HCT116 (cell line): ENCODE results near the gene PLCD4. TPM values are rescaled to one million over a fixed set of nuclear protein-coding genes. Genes with fewer than 3 reads are reported as not detected.

ENCODE experiments used
- ATAC-seq: fragments of 200-7000 bp; cut with Tn5 transposase; 2 replicates; pipeline ENCODE4 v1.9.1; 2020; ENCODE audit warnings: mild to moderate bottlenecking, moderate library complexity
- BruUV-seq: library from RNA; stranded (reverse); fragments of 400-500 nt; replicated peaks from 2 replicates; lab custom pipeline; 2021; lab: Mats Ljungman, UMichigan
- CTCF ChIA-PET: fragments of 300-600 bp; sonication (Branson Sonifier 250); formaldehyde crosslinking; loops from one replicate; lab custom pipeline; 2021; ENCODE audit warnings: antibody characterized with exemption; lab: Charles Lee
- POLR2A ChIA-PET: fragments of 300-600, 350-600 bp; sonication (Branson Sonifier 250); formaldehyde crosslinking; loops from one replicate; lab custom pipeline; 2021; ENCODE audit warnings: antibody characterized with exemption; lab: Charles Lee
- RAD21 ChIA-PET, 2 experiments: fragments of 300-600 bp; sonication (Branson Sonifier 250); formaldehyde crosslinking; loops; one replicate each; lab custom pipeline; 2023; ENCODE audit warnings: low total read pairs in 2 of 2; ENCODE audit not compliant: uncharacterized antibody in 2 of 2, unreplicated experiment in 2 of 2, low non-redundant PET in 1 of 2; lab: Charles Lee
- DNase-seq: peaks from one replicate; pipeline ENCODE4 v3.0.0-alpha.2; 2010; ENCODE audit warnings: low read depth, low spot score
- H2AFZ ChIP-seq: fragments of 200-600 bp; shearing (Covaris generic), sonication (generic); 2 replicates; pipeline ENCODE4 v1.6.1; 2017; ENCODE audit warnings: low read depth, mixed run types, mixed read lengths, antibody characterized with exemption, low read length; ENCODE audit not compliant: poor library complexity, severe bottlenecking
- H3K27ac ChIP-seq: 2 replicates; pipeline ENCODE4 v1.5.1; 2012; ENCODE audit warnings: low read depth, low read length
- H3K27me3 ChIP-seq: fragments of 200-600 bp; sonication (generic); 2 replicates; pipeline ENCODE4 v1.6.1; 2016; ENCODE audit warnings: mixed run types, low read length, mixed read lengths; ENCODE audit not compliant: insufficient read depth
- H3K36me3 ChIP-seq, 2 experiments: fragments of 200-500 bp in 1 of 2; fragments of 200-600 bp in 1 of 2; sonication (Bioruptor generic) in 1 of 2; sonication (generic) in 1 of 2; 2 replicates each; pipeline versions ENCODE4 v1.5.1 to v1.6.1; 2014 to 2016; ENCODE audit warnings: low read length in 2 of 2, inconsistent platforms in 1 of 2, mixed read lengths in 1 of 2, mixed run types in 1 of 2; ENCODE audit not compliant: insufficient read depth in 2 of 2, control insufficient read depth in 1 of 2
- H3K4me1 ChIP-seq, 2 experiments: fragments of 200-600 bp in 1 of 2; sonication (generic) in 1 of 2; 2 replicates each; pipeline versions ENCODE4 v1.5.1 to v1.6.1; 2012 to 2017; ENCODE audit warnings: low read length in 2 of 2, inconsistent platforms in 1 of 2, mild to moderate bottlenecking in 1 of 2, mixed read lengths in 1 of 2, mixed run types in 1 of 2, moderate library complexity in 1 of 2; ENCODE audit not compliant: insufficient read depth in 2 of 2, control insufficient read depth in 1 of 2
- H3K4me2 ChIP-seq: fragments of 200-600 bp; sonication (generic); 2 replicates; pipeline ENCODE4 v1.6.1; 2017; ENCODE audit warnings: mixed run types, low read length, mixed read lengths
- H3K4me3 ChIP-seq, 2 experiments: fragments of 200-600 bp in 1 of 2; sonication (generic) in 1 of 2; replicated peaks in 1 of 2; 2 replicates each; pipeline ENCODE4 v1.5.1; 2011 to 2016; ENCODE audit warnings: low read length in 2 of 2, control low read depth in 1 of 2, low read depth in 1 of 2, mild to moderate bottlenecking in 1 of 2, mixed read lengths in 1 of 2, mixed run types in 1 of 2
- H3K79me2 ChIP-seq: fragments of 200-600 bp; sonication (generic); 2 replicates; pipeline ENCODE4 v1.6.1; 2017; ENCODE audit warnings: mild to moderate bottlenecking, mixed run types, low read length, moderate library complexity, mixed read lengths; ENCODE audit not compliant: insufficient read depth
- H3K9ac ChIP-seq: fragments of 200-600 bp; sonication (generic); 2 replicates; pipeline ENCODE4 v1.6.1; 2016; ENCODE audit warnings: low read length, mixed read lengths
- H3K9me2 ChIP-seq: fragments of 200-600 bp; sonication (generic), shearing (Covaris generic); 2 replicates; pipeline ENCODE4 v1.6.1; 2017; ENCODE audit warnings: mixed run types, mild to moderate bottlenecking, moderate library complexity; ENCODE audit not compliant: insufficient read depth
- H3K9me3 ChIP-seq, 2 experiments: fragments of 200-500 bp in 1 of 2; fragments of 200-600 bp in 1 of 2; sonication (Bioruptor generic) in 1 of 2; sonication (generic) in 1 of 2; 2 replicates each; pipeline ENCODE4 v1.6.1; 2014 to 2017; ENCODE audit warnings: low read length in 2 of 2, mixed read lengths in 2 of 2, inconsistent platforms in 1 of 2, low read depth in 1 of 2, mild to moderate bottlenecking in 1 of 2, mixed run types in 1 of 2, moderate library complexity in 1 of 2; ENCODE audit not compliant: control insufficient read depth in 1 of 2, insufficient read depth in 1 of 2
- H4K20me1 ChIP-seq: fragments of 200-600 bp; sonication (generic), shearing (Covaris generic); 2 replicates; pipeline ENCODE4 v1.6.1; 2017; ENCODE audit warnings: mixed run types, mild to moderate bottlenecking, moderate library complexity; ENCODE audit not compliant: insufficient read depth
- EZH2phosphoT487 ChIP-seq: fragments of 200-600 bp; IDR thresholded peaks from 2 replicates; pipeline ENCODE4 v1.6.1; 2018; ENCODE audit warnings: antibody characterized with exemption, borderline replicate concordance
- RAD21 ChIP-seq: IDR thresholded peaks from 2 replicates; pipeline ENCODE4 v1.6.1; 2012; ENCODE audit warnings: low read depth, mild to moderate bottlenecking
- SIN3A ChIP-seq: IDR thresholded peaks from 2 replicates; pipeline ENCODE4 v1.6.1; 2012; ENCODE audit warnings: low read depth
- SRF ChIP-seq: IDR thresholded peaks from 2 replicates; pipeline ENCODE4 v1.6.1; 2012; ENCODE audit warnings: low read depth
- YY1 ChIP-seq: IDR thresholded peaks from 2 replicates; pipeline ENCODE4 v1.6.1; 2011; ENCODE audit warnings: low read length, low read depth, moderate library complexity, mild to moderate bottlenecking; ENCODE audit not compliant: insufficient replicate concordance; ENCODE audit errors: extremely low read depth
- ZNF274 ChIP-seq: fragments of 200-500 bp; sonication (Bioruptor generic); IDR thresholded peaks from 2 replicates; pipeline ENCODE4 v1.6.1; 2014; ENCODE audit warnings: mild to moderate bottlenecking, low read depth, low read length, inconsistent platforms
- intact Hi-C: fragments of 100-400 bp; cut with micrococcal nuclease; formaldehyde crosslinking; loops from 2 replicates; pipeline ENCODE4 v1.10.0; 2022
- total RNA-seq: library from RNA; stranded (reverse); gene quantifications from one replicate; pipeline ENCODE4 v1.2.1, GENCODE V29; 2021; ENCODE audit not compliant: unreplicated experiment
- TF ChIP-seq, protein P1 (sequence below): IDR thresholded peaks from 2 replicates; pipeline ENCODE4 v1.6.1; 2011; ENCODE audit warnings: mild to moderate bottlenecking, low read length, moderate library complexity; ENCODE audit not compliant: insufficient replicate concordance; ENCODE audit errors: extremely low read depth

PLCD4 gene
- total RNA-seq, 1 experiment from 2014 or later = 0.64 TPM

DNA sequence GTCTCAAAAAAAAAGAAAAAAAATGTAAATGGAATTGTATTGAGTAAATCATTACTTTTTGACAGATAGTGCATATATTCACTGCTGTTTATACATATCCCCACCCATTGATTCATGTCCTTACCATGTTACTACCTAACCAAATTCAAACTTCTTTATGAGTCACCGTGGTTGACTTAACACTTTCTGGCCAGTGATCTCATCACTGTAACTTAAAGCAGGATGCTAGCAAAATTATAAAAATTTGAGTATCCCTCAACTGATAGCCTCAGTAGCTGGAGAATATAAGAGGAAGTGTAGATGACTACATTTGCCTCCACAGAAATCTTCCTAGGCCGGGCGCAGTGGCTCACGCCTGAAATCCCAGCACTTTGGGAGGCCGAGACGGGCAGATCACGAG is 25.6 kb upstream of the PLCD4 start:
- TF ChIP-seq SIN3A = no peak
- no peak for TF ChIP-seq ZNF274
- TF ChIP-seq, protein P1, sequence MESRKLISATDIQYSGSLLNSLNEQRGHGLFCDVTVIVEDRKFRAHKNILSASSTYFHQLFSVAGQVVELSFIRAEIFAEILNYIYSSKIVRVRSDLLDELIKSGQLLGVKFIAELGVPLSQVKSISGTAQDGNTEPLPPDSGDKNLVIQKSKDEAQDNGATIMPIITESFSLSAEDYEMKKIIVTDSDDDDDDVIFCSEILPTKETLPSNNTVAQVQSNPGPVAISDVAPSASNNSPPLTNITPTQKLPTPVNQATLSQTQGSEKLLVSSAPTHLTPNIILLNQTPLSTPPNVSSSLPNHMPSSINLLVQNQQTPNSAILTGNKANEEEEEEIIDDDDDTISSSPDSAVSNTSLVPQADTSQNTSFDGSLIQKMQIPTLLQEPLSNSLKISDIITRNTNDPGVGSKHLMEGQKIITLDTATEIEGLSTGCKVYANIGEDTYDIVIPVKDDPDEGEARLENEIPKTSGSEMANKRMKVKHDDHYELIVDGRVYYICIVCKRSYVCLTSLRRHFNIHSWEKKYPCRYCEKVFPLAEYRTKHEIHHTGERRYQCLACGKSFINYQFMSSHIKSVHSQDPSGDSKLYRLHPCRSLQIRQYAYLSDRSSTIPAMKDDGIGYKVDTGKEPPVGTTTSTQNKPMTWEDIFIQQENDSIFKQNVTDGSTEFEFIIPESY = no peak
- no peak for TF ChIP-seq RAD21
- no peak for TF ChIP-seq SRF
- no peak for TF ChIP-seq EZH2phosphoT487
- no peak for TF ChIP-seq YY1
- POLR2A ChIA-PET = no interaction called here
- Histone ChIP-seq H3K79me2 (peaks cover 59% of the 10 kb centered on the region), H3K9ac (no peak overlapping the region), H3K27me3 (no peaks in the 10 kb centered on the region), H4K20me1 (no peaks in the 10 kb centered on the region), H3K36me3 (peaks cover 27 to 29% of the 10 kb centered on the region in 2 experiments), H3K9me3 (no peaks in the 10 kb centered on the region), H3K27ac (no peak overlapping the region), H3K9me2 (no peaks in the 10 kb centered on the region), H2AFZ (no peak overlapping the region), H3K4me3 (no peak overlapping the region), H3K4me1 (no peaks in the 10 kb centered on the region), H3K4me2 (no peak overlapping the region)
- DNase-seq (no peak), ATAC-seq (no peak)
- RAD21 ChIA-PET = no interaction called here
- CTCF ChIA-PET = no interaction called here
- intact Hi-C loops = no loop called here
- no TSS peak for BruUV-seq
